Measurements from ENCODE around the gene FCF1. TPM values are rescaled to one million over a fixed set of nuclear protein-coding genes. Genes with fewer than 3 reads are reported as not detected.
"Not testable (repeated sequence)": the region's sequence is repeated elsewhere in the genome, so short reads cannot be mapped to it uniquely, and the experiment has no call there.

FCF1 gene
- polyA plus RNA-seq, 3 donors from 2014 or later: 25.9 to 34.2 (median 31.8) TPM

DNA sequence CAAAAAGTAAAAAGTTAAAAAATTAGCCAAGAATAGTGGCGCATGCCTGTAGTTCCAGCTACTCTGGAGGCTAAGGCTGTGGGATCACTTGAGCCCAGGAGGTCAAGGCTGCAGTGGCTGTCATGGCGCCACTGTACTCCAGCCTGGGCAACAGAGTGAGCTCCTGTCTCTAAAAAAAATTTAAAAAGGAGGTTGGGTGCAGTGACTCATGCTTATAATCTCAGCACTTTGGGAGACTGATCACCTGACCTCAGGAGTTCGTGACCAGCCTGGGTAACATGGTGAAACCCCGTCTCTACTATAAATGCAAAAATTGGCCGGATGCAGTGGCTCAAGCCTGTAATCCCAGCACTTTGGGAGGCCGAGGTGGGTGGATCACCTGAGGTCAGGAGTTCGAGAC is 42.0 kb downstream of the FCF1 start:
- Mint-ChIP-seq H3K4me3 (no peak overlapping the region), H3K9me3 (peaks cover 4 to 22% (median 13%) of the 10 kb centered on the region in 6 donors), H3K36me3 (peaks cover 3 to 12% (median 4%) of the 10 kb centered on the region in 3 donors), H3K4me1 (no peaks in the 10 kb centered on the region), H3K27ac (no peak overlapping the region), H3K27me3 (ENCODE audit: low read depth in 3 of 3) (peaks cover 1 to 6% (median 3%) of the 10 kb centered on the region in 3 donors)
- DNase-seq: no peak

- Mint-ChIP-seq H3K36me3 (peaks cover 3 to 12% (median 4%) of the 10 kb centered on the region in 3 donors), H3K4me3 (no peak overlapping the region), H3K27me3 (ENCODE audit: low read depth in 3 of 3) (peaks cover 1 to 6% (median 3%) of the 10 kb centered on the region in 3 donors), H3K4me1 (no peaks in the 10 kb centered on the region), H3K9me3 (peaks cover 4 to 22% (median 13%) of the 10 kb centered on the region in 6 donors), H3K27ac (no peak overlapping the region)
- no peak for DNase-seq
These were observed 43.4 kb downstream of the FCF1 start for GRCh38 chr14:74756326-74756725.

DNA sequence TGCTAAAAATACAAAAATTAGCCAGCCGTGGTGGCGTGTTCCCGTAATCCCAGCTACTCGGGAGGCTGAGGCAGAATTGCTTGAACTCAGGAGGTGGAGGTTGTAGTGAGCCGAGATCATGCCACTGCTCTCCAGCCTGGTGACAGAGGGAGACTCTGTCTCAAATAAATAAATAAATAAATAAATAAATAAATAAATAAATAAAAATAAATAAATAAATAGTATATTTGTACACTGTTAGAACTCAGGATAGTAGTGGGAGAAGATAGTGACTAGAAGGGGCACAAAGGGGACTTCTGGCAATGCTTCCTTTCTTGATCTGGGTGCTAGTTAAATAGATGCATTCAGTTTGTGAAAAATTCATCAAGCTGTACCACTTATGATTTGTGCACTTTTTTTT is 45.6 kb downstream of the FCF1 start:
- H3K27ac Mint-ChIP-seq; H3K27me3 Mint-ChIP-seq (ENCODE audit: low read depth in 3 of 3); H3K4me1 Mint-ChIP-seq; DNase-seq; H3K36me3 Mint-ChIP-seq; H3K4me3 Mint-ChIP-seq; H3K9me3 Mint-ChIP-seq: not testable (repeated sequence)

DNA sequence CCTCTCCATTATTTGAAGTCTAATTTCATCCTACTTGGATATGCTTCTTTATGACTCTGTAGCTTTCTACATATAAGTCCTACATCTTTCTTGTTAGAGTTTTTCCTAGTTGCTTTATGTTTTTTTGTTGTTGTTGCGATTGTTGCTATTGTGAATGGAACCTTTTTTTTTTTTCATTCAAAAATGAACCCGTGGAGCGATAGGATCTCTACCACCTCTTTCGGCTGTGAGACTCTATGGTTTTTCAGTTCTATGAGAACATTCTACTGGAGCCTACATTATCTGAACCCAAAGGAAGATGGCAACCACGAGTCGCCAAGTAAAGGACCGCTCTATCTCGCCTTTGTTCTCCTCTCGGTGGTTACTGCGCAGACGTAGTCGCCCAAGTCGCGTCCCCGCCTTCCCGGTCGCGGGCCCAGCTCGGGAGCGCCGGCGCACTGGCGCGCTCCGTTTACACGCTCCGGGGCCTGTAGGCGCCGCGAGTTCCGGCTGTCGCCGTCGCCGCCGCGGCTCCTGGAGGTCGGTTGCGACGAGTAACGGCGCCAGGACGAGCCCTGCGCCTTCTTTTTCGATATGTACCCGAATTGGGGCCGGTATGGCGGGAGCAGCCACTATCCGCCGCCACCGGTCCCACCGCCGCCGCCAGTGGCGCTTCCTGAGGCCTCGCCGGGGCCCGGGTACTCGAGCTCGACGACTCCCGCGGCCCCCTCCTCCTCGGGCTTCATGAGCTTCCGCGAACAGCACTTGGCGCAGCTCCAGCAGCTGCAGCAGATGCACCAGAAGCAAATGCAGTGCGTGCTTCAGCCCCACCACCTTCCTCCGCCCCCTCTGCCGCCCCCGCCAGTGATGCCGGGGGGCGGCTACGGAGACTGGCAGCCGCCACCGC is 50.2 kb downstream of the FCF1 start, which contains the start of gene YLPM1:
YLPM1 (plus strand) TSS at position 400 of the 886 bp plus-strand sequence; CDS start at position 574, 174 bp downstream.
- H3K27ac Mint-ChIP-seq: peak within 1 kb of the TSS; percentile 85 to 98 (median 96)
- peak within 1 kb of the TSS; percentile 79 to 92 (median 85) for H3K4me3 Mint-ChIP-seq
- H3K9me3 Mint-ChIP-seq: no peaks in the 10 kb centered on the region
- peaks cover 0 to 2% (median 0%) of the 10 kb centered on the region in 3 donors for H3K27me3 Mint-ChIP-seq (ENCODE audit: low read depth in 3 of 3)
- H3K4me1 Mint-ChIP-seq: peaks cover 51% of the 10 kb centered on the region in 2 donors
- H3K36me3 Mint-ChIP-seq: peaks cover 0 to 4% (median 4%) of the 10 kb centered on the region in 3 donors
- DNase-seq: peak; percentile 94 to 97 (median 97)

- peak in 1 of 3 donors; percentile 1 for DNase-seq
These were observed 51.0 kb downstream of the FCF1 start for GRCh38 chr14:74763803-74764531.

GRCh38 chr14:74765721-74766120 is 52.8 kb downstream of the FCF1 start:
- Mint-ChIP-seq H3K27me3 (ENCODE audit: low read depth in 3 of 3) (peaks cover 0 to 2% (median 2%) of the 10 kb centered on the region in 3 donors), H3K4me1 (peaks cover 60 to 63% of the 10 kb centered on the region in 2 donors), H3K36me3 (peaks cover 0 to 4% (median 4%) of the 10 kb centered on the region in 3 donors), H3K4me3 (peak overlapping the region; percentile 79 to 92 (median 85)), H3K27ac (peak overlapping the region; percentile 53 to 95 (median 74)), H3K9me3 (no peaks in the 10 kb centered on the region)
- DNase-seq: no peak

More at GRCh38 chr14:74763803-74764531, 51.0 kb downstream of the FCF1 start:
- Mint-ChIP-seq H3K9me3 (no peaks in the 10 kb centered on the region), H3K4me1 (peaks cover 57 to 59% of the 10 kb centered on the region in 2 donors), H3K27ac (peak overlapping the region; percentile 85 to 98 (median 94)), H3K4me3 (peak overlapping the region; percentile 79 to 92 (median 85)), H3K36me3 (peaks cover 0 to 4% (median 4%) of the 10 kb centered on the region in 3 donors), H3K27me3 (ENCODE audit: low read depth in 3 of 3) (peaks cover 0 to 2% (median 2%) of the 10 kb centered on the region in 3 donors)

DNA sequence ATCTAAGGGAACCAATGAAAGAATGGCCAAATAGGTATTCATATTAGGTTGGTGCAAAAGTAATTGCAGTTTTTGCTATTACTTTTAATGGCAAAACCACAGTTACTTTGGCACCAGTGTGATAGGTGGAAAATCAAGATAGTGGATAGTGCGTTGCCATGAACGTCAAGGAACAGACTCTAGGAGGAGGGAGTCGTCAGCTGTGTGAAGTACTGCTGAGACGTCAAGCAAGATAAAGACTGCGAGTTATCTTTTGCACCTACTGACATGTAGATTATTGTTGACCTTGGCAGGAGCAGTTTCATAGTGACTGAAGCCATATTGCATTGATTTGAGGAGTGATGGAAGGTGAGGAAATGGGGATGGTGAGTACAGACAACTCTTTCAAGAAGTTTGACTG is 58.5 kb downstream of the FCF1 start:
- DNase-seq: no peak
- Mint-ChIP-seq H3K9me3 (no peaks in the 10 kb centered on the region), H3K36me3 (peaks cover 0 to 6% (median 4%) of the 10 kb centered on the region in 3 donors), H3K4me1 (peaks cover 43 to 61% of the 10 kb centered on the region in 2 donors), H3K27me3 (ENCODE audit: low read depth in 3 of 3) (peaks cover 0 to 2% (median 2%) of the 10 kb centered on the region in 3 donors), H3K27ac (peak overlapping the region in 2 of 6 donors; percentile 5 to 52), H3K4me3 (no peak overlapping the region)

DNA sequence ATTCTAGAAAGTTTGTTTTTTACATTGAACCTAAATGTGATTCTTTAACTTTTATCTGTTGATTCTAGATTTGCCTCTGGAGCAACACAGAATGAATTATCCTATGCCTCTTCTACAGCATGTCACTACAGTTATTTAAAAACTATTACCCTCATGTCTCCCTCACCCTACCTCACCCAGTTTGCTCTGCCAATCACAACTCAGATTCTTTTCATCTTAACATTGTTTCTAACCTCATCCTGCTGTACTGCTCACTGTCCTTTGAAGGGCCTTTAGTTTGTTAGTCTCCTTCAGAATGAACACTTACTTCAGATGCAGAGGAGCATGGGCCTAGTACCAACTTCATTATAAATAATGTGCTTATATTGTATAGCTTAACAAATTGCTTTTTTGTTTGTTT is 71.7 kb downstream of the FCF1 start:
- H3K4me1 Mint-ChIP-seq: peaks cover 8 to 24% of the 10 kb centered on the region in 2 donors
- H3K27me3 Mint-ChIP-seq (ENCODE audit: low read depth in 3 of 3): peaks cover 0 to 2% (median 0%) of the 10 kb centered on the region in 3 donors
- no peaks in the 10 kb centered on the region for H3K9me3 Mint-ChIP-seq
- DNase-seq: no peak
- H3K36me3 Mint-ChIP-seq: peaks cover 11 to 46% (median 33%) of the 10 kb centered on the region in 3 donors
- peak overlapping the region in 4 of 6 donors; percentile 1 to 58 (median 36) for H3K27ac Mint-ChIP-seq
- no peak overlapping the region for H3K4me3 Mint-ChIP-seq

GRCh38 chr14:74785056-74785613 is 72.2 kb downstream of the FCF1 start:
- DNase-seq: no peak
- Mint-ChIP-seq H3K27me3 (ENCODE audit: low read depth in 3 of 3) (peaks cover 0 to 2% (median 0%) of the 10 kb centered on the region in 3 donors), H3K36me3 (peaks cover 11 to 46% (median 33%) of the 10 kb centered on the region in 3 donors), H3K4me1 (peaks cover 8 to 24% of the 10 kb centered on the region in 2 donors), H3K9me3 (no peaks in the 10 kb centered on the region), H3K4me3 (no peak overlapping the region), H3K27ac (peak overlapping the region in 4 of 6 donors; percentile 43 to 79 (median 58))

- H3K27ac Mint-ChIP-seq: peak overlapping the region in 3 of 6 donors; percentile 18 to 36 (median 21)
- H3K36me3 Mint-ChIP-seq: peaks cover 5 to 34% (median 22%) of the 10 kb centered on the region in 3 donors
- no peaks in the 10 kb centered on the region for H3K27me3 Mint-ChIP-seq (ENCODE audit: low read depth in 3 of 3)
- peaks cover 13 to 32% of the 10 kb centered on the region in 2 donors for H3K4me1 Mint-ChIP-seq
- DNase-seq: no peak
- H3K9me3 Mint-ChIP-seq: no peaks in the 10 kb centered on the region
- H3K4me3 Mint-ChIP-seq: no peak overlapping the region
These were observed 73.9 kb downstream of the FCF1 start for GRCh38 chr14:74786796-74787315.

Measured in immature natural killer cell (primary cell).